Measurements from ENCODE around the gene METTL8. TPM values are rescaled to one million over a fixed set of nuclear protein-coding genes. Genes with fewer than 3 reads are reported as not detected.

Gene METTL8
- total RNA-seq (2022; extraction: Qiagen RNA extraction; ENCODE audit: low read depth): 23.2 to 30.1 TPM (median 28.1 TPM) in 5 replicates

GRCh38 chr2:171433763-171434012 lies at the start of gene METTL8:
METTL8 (minus strand) TSS chr2:171433990; CDS start chr2:171392185, 41,805 bp downstream.

GRCh38 chr2:171434013-171434989 lies 511 bp upstream of the METTL8 start, which contains the start of gene DCAF17:
DCAF17 (plus strand) TSS chr2:171434226; CDS start chr2:171434578, 352 bp downstream.

Other genes with a start within 250 kb of the METTL8 start
- 8.3 to 10.2 TPM (median 9.8 TPM) in 5 replicates for gene DCAF17, start 236 bp upstream of the METTL8 start, total RNA-seq (2022; extraction: Qiagen RNA extraction; ENCODE audit: low read depth)
- 26.3 to 37.3 TPM (median 34.4 TPM) in 5 replicates for gene CYBRD1, start 88.5 kb upstream of the METTL8 start, total RNA-seq (2022; extraction: Qiagen RNA extraction; ENCODE audit: low read depth)

All from A549 treated with CpdA at 1 μM for 4 hours (cell line).